Caki2 (cell line): ENCODE data around the gene TTLL11. TPM values are rescaled to one million over a fixed set of nuclear protein-coding genes. Genes with fewer than 3 reads are reported as not detected.
"Not testable (repeated sequence)": the region's sequence is repeated elsewhere in the genome, so short reads cannot be mapped to it uniquely, and the experiment has no call there.

ENCODE experiments used
- DNase-seq: peaks from one replicate; pipeline ENCODE4 v3.0.0-alpha.2; 2015; ENCODE audit warnings: low read depth
- in situ Hi-C: cut with HindIII; loops from 2 replicates; pipeline ENCODE4 v1.10.0; 2016; ENCODE audit warnings: low sequenced_read_pairs, low pct_unique_long_range_greater_than_20kb, mixed read lengths
- total RNA-seq: library from RNA; depleted of rRNA; stranded (reverse); fragments of >200 nt; shearing (Covaris generic); gene quantifications from 2 replicates; pipeline ENCODE4 v1.2.3, GENCODE V29; 2014; ENCODE audit warnings: low replicate concordance

The TTLL11 gene
- total RNA-seq, 1 experiment from 2014 or later, result 1.7 TPM

- DNase-seq, result no peak
- in situ Hi-C loops, result no loop called here
These were observed 1.2 kb downstream of the TTLL11 start for GRCh38 chr9:122091682-122092592.

- no peak for DNase-seq
- in situ Hi-C loops, result no loop called here
These were observed 2.1 kb downstream of the TTLL11 start for GRCh38 chr9:122090981-122091380.

GRCh38 chr9:122090287-122090883 lies 2.7 kb downstream of the TTLL11 start:
- in situ Hi-C loops, result no loop called here
- DNase-seq, result no peak

GRCh38 chr9:122088880-122089706 lies 4.0 kb downstream of the TTLL11 start:
- in situ Hi-C loops, result no loop called here
- DNase-seq, result no peak

GRCh38 chr9:122087406-122088200 lies 5.5 kb downstream of the TTLL11 start:
- in situ Hi-C loops, result no loop called here
- DNase-seq, result no peak

- in situ Hi-C loops, result no loop called here
- no peak for DNase-seq
These were observed 6.2 kb downstream of the TTLL11 start for GRCh38 chr9:122086873-122087272.

GRCh38 chr9:122085260-122085659 lies 7.8 kb downstream of the TTLL11 start:
- no peak for DNase-seq
- in situ Hi-C loops, result no loop called here

GRCh38 chr9:122084026-122084675 lies 9.0 kb downstream of the TTLL11 start:
- in situ Hi-C loops, result no loop called here
- DNase-seq, result no peak

GRCh38 chr9:122080986-122081385 lies 12.1 kb downstream of the TTLL11 start:
- in situ Hi-C loops, result no loop called here
- no peak for DNase-seq

- no peak for DNase-seq
- in situ Hi-C loops, result no loop called here
These were observed 14.6 kb downstream of the TTLL11 start for GRCh38 chr9:122078557-122078956.

GRCh38 chr9:122076773-122077172 lies 16.3 kb downstream of the TTLL11 start:
- in situ Hi-C loops, result no loop called here
- DNase-seq, result no peak

GRCh38 chr9:122076117-122076516 lies 17.0 kb downstream of the TTLL11 start:
- in situ Hi-C loops, result no loop called here
- no peak for DNase-seq

- in situ Hi-C loops, result no loop called here
- no peak for DNase-seq
These were observed 17.7 kb downstream of the TTLL11 start for GRCh38 chr9:122075135-122076030.

GRCh38 chr9:122071715-122072114 lies 21.4 kb downstream of the TTLL11 start:
- no peak for DNase-seq
- in situ Hi-C loops, result no loop called here

- DNase-seq, result no peak
- in situ Hi-C loops, result no loop called here
These were observed 22.2 kb downstream of the TTLL11 start for GRCh38 chr9:122070728-122071515.

- DNase-seq, in situ Hi-C loops: not testable (repeated sequence)
These were observed 26.4 kb downstream of the TTLL11 start for GRCh38 chr9:122066680-122067079.
